Osteoblast (primary cell): ENCODE data around the gene PLA2G12B. TPM values are rescaled to one million over a fixed set of nuclear protein-coding genes. Genes with fewer than 3 reads are reported as not detected.
"Not testable (repeated sequence)": the region's sequence is repeated elsewhere in the genome, so short reads cannot be mapped to it uniquely, and the experiment has no call there.

Experiments
- DNase-seq: peaks from one replicate; pipeline ENCODE4 v3.0.0; 2011; ENCODE audit warnings: low spot score, mixed read lengths; ENCODE audit not compliant: insufficient read length; ENCODE audit errors: missing footprints
- H2AFZ ChIP-seq: 2 replicates; pipeline ENCODE4 v1.6.0; 2011; ENCODE audit warnings: mild to moderate bottlenecking, low read length
- H3K27ac ChIP-seq: 2 replicates; pipeline ENCODE4 v1.5.1; 2011; ENCODE audit warnings: mild to moderate bottlenecking, low read depth, low read length, moderate library complexity
- H3K27me3 ChIP-seq: 2 replicates; pipeline ENCODE4 v1.6.0; 2012; ENCODE audit warnings: mild to moderate bottlenecking, control low read depth, inconsistent platforms, low read length, moderate library complexity; ENCODE audit not compliant: insufficient read depth
- H3K36me3 ChIP-seq: 2 replicates; pipeline ENCODE4 v1.5.1; 2011; ENCODE audit warnings: mild to moderate bottlenecking, low read length, control low read depth, moderate library complexity; ENCODE audit not compliant: insufficient read depth
- H3K4me1 ChIP-seq: 2 replicates; pipeline ENCODE4 v1.5.1; 2011; ENCODE audit warnings: mild to moderate bottlenecking, low read length, control low read depth, moderate library complexity; ENCODE audit not compliant: insufficient read depth
- H3K4me2 ChIP-seq: 2 replicates; pipeline ENCODE4 v1.6.0; 2011; ENCODE audit warnings: mild to moderate bottlenecking, low read length; ENCODE audit not compliant: insufficient read depth
- H3K4me3 ChIP-seq: fragments of 200-600 bp; sonication (generic); 3 replicates; pipeline ENCODE4 v1.5.1; 2012; ENCODE audit warnings: mild to moderate bottlenecking, low read length, inconsistent platforms; ENCODE audit not compliant: insufficient read depth
- H3K79me2 ChIP-seq: 2 replicates; pipeline ENCODE4 v1.6.0; 2012; ENCODE audit warnings: mild to moderate bottlenecking, low read length, control low read depth, inconsistent platforms; ENCODE audit not compliant: insufficient read depth
- H3K9me3 ChIP-seq: 2 replicates; pipeline ENCODE4 v1.5.1; 2011; ENCODE audit warnings: low read depth, low read length, control low read depth
- H4K20me1 ChIP-seq: 2 replicates; pipeline ENCODE4 v1.6.0; 2012; ENCODE audit warnings: mild to moderate bottlenecking, low read length, control low read depth; ENCODE audit not compliant: insufficient read depth
- CTCF ChIP-seq: IDR thresholded peaks from 2 replicates; pipeline ENCODE4 v1.5.1; 2011; ENCODE audit warnings: mild to moderate bottlenecking, low read depth, low read length, moderate library complexity; ENCODE audit errors: extremely low read depth
- total RNA-seq: library from RNA; depleted of rRNA; stranded (reverse); fragments of >200 nt; gene quantifications from 2 replicates; pipeline ENCODE4 v1.2.3, GENCODE V29; 2012

Gene PLA2G12B
- total RNA-seq, 1 donor: not detected

- not testable (repeated sequence) for H3K9me3 ChIP-seq, H3K27ac ChIP-seq, H2AFZ ChIP-seq, H3K27me3 ChIP-seq, DNase-seq, H3K79me2 ChIP-seq, H3K4me2 ChIP-seq, H3K4me1 ChIP-seq, H4K20me1 ChIP-seq, H3K4me3 ChIP-seq, H3K36me3 ChIP-seq
Measured at GRCh38 chr10:72984618-72985017, 30.0 kb upstream of the PLA2G12B start.

GRCh38 chr10:72981882-72982529 is 27.4 kb upstream of the PLA2G12B start:
- Histone ChIP-seq H3K27ac (no peak overlapping the region), H3K4me1 (no peaks in the 10 kb centered on the region), H3K79me2 (no peaks in the 10 kb centered on the region), H3K27me3 (no peaks in the 10 kb centered on the region), H3K9me3 (peaks cover 2% of the 10 kb centered on the region), H3K4me2 (no peak overlapping the region), H2AFZ (no peak overlapping the region), H3K4me3 (no peak overlapping the region), H3K36me3 (no peaks in the 10 kb centered on the region), H4K20me1 (no peaks in the 10 kb centered on the region)
- no peak for TF ChIP-seq CTCF
- no peak for DNase-seq

- Histone ChIP-seq H3K4me2 (no peak overlapping the region), H3K4me3 (no peak overlapping the region), H3K27me3 (no peaks in the 10 kb centered on the region), H3K79me2 (no peaks in the 10 kb centered on the region), H3K9me3 (peaks cover 2% of the 10 kb centered on the region), H4K20me1 (no peaks in the 10 kb centered on the region), H2AFZ (no peak overlapping the region), H3K36me3 (no peaks in the 10 kb centered on the region), H3K27ac (no peak overlapping the region), H3K4me1 (no peaks in the 10 kb centered on the region)
- DNase-seq: no peak
- TF ChIP-seq CTCF: no peak
Measured at GRCh38 chr10:72981028-72981881, 26.6 kb upstream of the PLA2G12B start.

- Histone ChIP-seq H3K27me3 (no peaks in the 10 kb centered on the region), H4K20me1 (no peaks in the 10 kb centered on the region), H3K4me2 (no peak overlapping the region), H3K4me3 (no peak overlapping the region), H3K4me1 (no peaks in the 10 kb centered on the region), H3K36me3 (no peaks in the 10 kb centered on the region), H3K79me2 (no peaks in the 10 kb centered on the region), H3K9me3 (peaks cover 2% of the 10 kb centered on the region), H2AFZ (no peak overlapping the region), H3K27ac (no peak overlapping the region)
- TF ChIP-seq CTCF: no peak
- DNase-seq: no peak
Measured at GRCh38 chr10:72980348-72980747, 25.7 kb upstream of the PLA2G12B start.
